ENCODE results near the gene PRR12.

Gene PRR12

DNA sequence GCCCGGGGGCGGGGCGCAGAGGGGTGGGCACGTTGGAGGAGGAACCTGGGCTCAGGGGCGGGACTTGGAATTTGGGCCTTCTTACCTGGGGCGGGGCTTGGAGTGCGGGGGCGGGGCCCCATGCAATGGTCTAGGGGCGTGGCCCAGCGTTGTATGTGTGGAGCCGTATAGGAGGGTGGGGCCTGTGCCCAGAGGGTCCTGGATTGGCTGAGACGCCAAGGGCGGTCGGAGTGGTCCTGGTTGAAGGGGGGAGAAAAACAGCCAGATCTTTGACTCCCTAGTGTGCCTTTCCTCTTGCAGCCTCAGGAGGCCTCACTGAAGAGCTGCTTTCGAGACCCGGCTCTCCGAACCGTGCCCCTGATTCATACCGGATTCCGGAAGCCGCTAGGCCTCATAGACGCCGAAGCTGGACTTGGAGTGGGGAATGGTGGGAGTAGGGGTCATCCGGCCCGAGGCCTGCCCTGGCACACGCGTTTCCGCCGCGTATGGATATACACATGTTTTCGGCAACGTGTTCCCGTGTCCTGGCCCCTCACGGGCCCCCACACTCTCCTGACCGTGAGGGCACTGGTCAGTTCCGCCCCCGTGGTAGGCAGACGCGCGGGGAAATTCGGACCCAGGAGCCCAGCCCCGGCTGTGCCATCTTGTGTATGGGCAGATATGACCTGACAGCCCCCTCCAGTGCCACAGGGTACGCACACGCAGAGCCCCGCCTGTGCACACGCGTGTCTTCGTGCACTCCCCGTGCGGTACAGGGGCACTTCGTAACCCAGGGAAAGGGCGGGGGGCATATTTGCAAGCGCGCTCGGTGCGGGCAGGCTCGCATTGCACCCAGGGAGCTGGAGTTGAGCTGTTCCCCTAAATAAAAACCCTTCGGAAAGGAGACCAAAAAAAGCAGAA, 661 bp upstream of the PRR12 start (continued):
- TF ChIP-seq, protein P1, sequence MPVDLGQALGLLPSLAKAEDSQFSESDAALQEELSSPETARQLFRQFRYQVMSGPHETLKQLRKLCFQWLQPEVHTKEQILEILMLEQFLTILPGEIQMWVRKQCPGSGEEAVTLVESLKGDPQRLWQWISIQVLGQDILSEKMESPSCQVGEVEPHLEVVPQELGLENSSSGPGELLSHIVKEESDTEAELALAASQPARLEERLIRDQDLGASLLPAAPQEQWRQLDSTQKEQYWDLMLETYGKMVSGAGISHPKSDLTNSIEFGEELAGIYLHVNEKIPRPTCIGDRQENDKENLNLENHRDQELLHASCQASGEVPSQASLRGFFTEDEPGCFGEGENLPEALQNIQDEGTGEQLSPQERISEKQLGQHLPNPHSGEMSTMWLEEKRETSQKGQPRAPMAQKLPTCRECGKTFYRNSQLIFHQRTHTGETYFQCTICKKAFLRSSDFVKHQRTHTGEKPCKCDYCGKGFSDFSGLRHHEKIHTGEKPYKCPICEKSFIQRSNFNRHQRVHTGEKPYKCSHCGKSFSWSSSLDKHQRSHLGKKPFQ (tag by site-specific recombination; IDR thresholded peaks at IDR 0.05): 0 out of 2 replicates have a peak, but pooled peaks have one; percentile 34
- TF ChIP-seq, protein P2, sequence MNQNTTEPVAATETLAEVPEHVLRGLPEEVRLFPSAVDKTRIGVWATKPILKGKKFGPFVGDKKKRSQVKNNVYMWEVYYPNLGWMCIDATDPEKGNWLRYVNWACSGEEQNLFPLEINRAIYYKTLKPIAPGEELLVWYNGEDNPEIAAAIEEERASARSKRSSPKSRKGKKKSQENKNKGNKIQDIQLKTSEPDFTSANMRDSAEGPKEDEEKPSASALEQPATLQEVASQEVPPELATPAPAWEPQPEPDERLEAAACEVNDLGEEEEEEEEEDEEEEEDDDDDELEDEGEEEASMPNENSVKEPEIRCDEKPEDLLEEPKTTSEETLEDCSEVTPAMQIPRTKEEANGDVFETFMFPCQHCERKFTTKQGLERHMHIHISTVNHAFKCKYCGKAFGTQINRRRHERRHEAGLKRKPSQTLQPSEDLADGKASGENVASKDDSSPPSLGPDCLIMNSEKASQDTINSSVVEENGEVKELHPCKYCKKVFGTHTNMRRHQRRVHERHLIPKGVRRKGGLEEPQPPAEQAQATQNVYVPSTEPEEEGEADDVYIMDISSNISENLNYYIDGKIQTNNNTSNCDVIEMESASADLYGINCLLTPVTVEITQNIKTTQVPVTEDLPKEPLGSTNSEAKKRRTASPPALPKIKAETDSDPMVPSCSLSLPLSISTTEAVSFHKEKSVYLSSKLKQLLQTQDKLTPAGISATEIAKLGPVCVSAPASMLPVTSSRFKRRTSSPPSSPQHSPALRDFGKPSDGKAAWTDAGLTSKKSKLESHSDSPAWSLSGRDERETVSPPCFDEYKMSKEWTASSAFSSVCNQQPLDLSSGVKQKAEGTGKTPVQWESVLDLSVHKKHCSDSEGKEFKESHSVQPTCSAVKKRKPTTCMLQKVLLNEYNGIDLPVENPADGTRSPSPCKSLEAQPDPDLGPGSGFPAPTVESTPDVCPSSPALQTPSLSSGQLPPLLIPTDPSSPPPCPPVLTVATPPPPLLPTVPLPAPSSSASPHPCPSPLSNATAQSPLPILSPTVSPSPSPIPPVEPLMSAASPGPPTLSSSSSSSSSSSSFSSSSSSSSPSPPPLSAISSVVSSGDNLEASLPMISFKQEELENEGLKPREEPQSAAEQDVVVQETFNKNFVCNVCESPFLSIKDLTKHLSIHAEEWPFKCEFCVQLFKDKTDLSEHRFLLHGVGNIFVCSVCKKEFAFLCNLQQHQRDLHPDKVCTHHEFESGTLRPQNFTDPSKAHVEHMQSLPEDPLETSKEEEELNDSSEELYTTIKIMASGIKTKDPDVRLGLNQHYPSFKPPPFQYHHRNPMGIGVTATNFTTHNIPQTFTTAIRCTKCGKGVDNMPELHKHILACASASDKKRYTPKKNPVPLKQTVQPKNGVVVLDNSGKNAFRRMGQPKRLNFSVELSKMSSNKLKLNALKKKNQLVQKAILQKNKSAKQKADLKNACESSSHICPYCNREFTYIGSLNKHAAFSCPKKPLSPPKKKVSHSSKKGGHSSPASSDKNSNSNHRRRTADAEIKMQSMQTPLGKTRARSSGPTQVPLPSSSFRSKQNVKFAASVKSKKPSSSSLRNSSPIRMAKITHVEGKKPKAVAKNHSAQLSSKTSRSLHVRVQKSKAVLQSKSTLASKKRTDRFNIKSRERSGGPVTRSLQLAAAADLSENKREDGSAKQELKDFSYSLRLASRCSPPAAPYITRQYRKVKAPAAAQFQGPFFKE (tag by site-specific recombination; IDR thresholded peaks at IDR 0.05; ENCODE audit: borderline replicate concordance): no peak
- no peak for TF ChIP-seq ZNF37A (tag by site-specific recombination; IDR thresholded peaks at IDR 0.05)
- TF ChIP-seq, protein P3, sequence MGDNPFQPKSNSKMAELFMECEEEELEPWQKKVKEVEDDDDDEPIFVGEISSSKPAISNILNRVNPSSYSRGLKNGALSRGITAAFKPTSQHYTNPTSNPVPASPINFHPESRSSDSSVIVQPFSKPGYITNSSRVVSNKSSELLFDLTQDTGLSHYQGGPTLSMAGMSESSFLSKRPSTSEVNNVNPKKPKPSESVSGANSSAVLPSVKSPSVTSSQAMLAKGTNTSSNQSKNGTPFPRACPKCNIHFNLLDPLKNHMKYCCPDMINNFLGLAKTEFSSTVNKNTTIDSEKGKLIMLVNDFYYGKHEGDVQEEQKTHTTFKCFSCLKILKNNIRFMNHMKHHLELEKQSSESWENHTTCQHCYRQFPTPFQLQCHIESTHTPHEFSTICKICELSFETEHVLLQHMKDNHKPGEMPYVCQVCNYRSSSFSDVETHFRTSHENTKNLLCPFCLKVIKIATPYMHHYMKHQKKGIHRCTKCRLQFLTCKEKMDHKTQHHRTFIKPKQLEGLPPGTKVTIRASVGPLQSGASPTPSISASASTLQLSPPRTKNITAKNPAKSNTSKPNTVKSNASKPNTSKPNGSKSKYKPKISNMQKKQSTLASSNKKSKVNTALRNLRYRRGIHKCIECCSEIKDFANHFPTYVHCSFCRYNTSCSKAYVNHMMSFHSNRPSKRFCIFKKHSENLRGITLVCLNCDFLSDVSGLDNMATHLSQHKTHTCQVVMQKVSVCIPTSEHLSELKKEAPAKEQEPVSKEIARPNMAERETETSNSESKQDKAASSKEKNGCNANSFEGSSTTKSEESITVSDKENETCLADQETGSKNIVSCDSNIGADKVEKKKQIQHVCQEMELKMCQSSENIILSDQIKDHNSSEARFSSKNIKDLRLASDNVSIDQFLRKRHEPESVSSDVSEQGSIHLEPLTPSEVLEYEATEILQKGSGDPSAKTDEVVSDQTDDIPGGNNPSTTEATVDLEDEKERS (tag by site-specific recombination; IDR thresholded peaks at IDR 0.05): no peak
- no peak; the same call in 1 of the 2 replicates for TF ChIP-seq ZNF394 (tag by site-specific recombination; IDR thresholded peaks at IDR 0.05; ENCODE audit: borderline replicate concordance)
- no peak for TF ChIP-seq ZNF174 (tag by site-specific recombination; IDR thresholded peaks at IDR 0.05)
- TF ChIP-seq HOXA7 (CRISPR knock-in tag; IDR thresholded peaks at IDR 0.05; ENCODE audit: borderline replicate concordance): no peak
- TF ChIP-seq ZNF214 (tag by site-specific recombination; IDR thresholded peaks at IDR 0.05; ENCODE audit: borderline replicate concordance): no peak
- peak; percentile 89 for TF ChIP-seq ZXDB (tag by site-specific recombination; IDR thresholded peaks at IDR 0.05)
- peak; percentile 87 for TF ChIP-seq ZNF341 (tag by site-specific recombination; IDR thresholded peaks at IDR 0.05; ENCODE audit: low read depth)
- TF ChIP-seq, protein P4, sequence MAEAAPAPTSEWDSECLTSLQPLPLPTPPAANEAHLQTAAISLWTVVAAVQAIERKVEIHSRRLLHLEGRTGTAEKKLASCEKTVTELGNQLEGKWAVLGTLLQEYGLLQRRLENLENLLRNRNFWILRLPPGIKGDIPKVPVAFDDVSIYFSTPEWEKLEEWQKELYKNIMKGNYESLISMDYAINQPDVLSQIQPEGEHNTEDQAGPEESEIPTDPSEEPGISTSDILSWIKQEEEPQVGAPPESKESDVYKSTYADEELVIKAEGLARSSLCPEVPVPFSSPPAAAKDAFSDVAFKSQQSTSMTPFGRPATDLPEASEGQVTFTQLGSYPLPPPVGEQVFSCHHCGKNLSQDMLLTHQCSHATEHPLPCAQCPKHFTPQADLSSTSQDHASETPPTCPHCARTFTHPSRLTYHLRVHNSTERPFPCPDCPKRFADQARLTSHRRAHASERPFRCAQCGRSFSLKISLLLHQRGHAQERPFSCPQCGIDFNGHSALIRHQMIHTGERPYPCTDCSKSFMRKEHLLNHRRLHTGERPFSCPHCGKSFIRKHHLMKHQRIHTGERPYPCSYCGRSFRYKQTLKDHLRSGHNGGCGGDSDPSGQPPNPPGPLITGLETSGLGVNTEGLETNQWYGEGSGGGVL (tag by site-specific recombination; IDR thresholded peaks at IDR 0.05): 0 out of 2 replicates have a peak, but pooled peaks have one; percentile 40
- TF ChIP-seq, protein P5, sequence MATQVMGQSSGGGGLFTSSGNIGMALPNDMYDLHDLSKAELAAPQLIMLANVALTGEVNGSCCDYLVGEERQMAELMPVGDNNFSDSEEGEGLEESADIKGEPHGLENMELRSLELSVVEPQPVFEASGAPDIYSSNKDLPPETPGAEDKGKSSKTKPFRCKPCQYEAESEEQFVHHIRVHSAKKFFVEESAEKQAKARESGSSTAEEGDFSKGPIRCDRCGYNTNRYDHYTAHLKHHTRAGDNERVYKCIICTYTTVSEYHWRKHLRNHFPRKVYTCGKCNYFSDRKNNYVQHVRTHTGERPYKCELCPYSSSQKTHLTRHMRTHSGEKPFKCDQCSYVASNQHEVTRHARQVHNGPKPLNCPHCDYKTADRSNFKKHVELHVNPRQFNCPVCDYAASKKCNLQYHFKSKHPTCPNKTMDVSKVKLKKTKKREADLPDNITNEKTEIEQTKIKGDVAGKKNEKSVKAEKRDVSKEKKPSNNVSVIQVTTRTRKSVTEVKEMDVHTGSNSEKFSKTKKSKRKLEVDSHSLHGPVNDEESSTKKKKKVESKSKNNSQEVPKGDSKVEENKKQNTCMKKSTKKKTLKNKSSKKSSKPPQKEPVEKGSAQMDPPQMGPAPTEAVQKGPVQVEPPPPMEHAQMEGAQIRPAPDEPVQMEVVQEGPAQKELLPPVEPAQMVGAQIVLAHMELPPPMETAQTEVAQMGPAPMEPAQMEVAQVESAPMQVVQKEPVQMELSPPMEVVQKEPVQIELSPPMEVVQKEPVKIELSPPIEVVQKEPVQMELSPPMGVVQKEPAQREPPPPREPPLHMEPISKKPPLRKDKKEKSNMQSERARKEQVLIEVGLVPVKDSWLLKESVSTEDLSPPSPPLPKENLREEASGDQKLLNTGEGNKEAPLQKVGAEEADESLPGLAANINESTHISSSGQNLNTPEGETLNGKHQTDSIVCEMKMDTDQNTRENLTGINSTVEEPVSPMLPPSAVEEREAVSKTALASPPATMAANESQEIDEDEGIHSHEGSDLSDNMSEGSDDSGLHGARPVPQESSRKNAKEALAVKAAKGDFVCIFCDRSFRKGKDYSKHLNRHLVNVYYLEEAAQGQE (tag by site-specific recombination; IDR thresholded peaks at IDR 0.05): no peak
- TF ChIP-seq, protein P6, sequence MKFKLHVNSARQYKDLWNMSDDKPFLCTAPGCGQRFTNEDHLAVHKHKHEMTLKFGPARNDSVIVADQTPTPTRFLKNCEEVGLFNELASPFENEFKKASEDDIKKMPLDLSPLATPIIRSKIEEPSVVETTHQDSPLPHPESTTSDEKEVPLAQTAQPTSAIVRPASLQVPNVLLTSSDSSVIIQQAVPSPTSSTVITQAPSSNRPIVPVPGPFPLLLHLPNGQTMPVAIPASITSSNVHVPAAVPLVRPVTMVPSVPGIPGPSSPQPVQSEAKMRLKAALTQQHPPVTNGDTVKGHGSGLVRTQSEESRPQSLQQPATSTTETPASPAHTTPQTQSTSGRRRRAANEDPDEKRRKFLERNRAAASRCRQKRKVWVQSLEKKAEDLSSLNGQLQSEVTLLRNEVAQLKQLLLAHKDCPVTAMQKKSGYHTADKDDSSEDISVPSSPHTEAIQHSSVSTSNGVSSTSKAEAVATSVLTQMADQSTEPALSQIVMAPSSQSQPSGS (tag by site-specific recombination; IDR thresholded peaks at IDR 0.05; ENCODE audit: low read depth): no peak
- TF ChIP-seq GLIS2 (tag by site-specific recombination; IDR thresholded peaks at IDR 0.05): peak; percentile 39
- peak; percentile 28; the same call in 1 of the 2 replicates for TF ChIP-seq IKZF3 (tag by site-specific recombination; IDR thresholded peaks at IDR 0.05)
- peak; percentile 21; the same call in 1 of the 2 replicates for TF ChIP-seq ZNF391 (tag by site-specific recombination; IDR thresholded peaks at IDR 0.05; ENCODE audit: borderline replicate concordance, low read depth)
- TF ChIP-seq, protein P7, sequence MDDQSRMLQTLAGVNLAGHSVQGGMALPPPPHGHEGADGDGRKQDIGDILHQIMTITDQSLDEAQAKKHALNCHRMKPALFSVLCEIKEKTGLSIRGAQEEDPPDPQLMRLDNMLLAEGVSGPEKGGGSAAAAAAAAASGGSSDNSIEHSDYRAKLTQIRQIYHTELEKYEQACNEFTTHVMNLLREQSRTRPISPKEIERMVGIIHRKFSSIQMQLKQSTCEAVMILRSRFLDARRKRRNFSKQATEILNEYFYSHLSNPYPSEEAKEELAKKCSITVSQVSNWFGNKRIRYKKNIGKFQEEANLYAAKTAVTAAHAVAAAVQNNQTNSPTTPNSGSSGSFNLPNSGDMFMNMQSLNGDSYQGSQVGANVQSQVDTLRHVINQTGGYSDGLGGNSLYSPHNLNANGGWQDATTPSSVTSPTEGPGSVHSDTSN (CRISPR knock-in tag; IDR thresholded peaks at IDR 0.05): no peak
- peak; percentile 43; the same call in 1 of the 2 replicates for TF ChIP-seq ZNF629 (tag by site-specific recombination; IDR thresholded peaks at IDR 0.05)

Measured in HEK293 (cell line).